NCI-H82 treated with DMSO at 0.1 percent for 48 hours (cell line): ENCODE measurements around the gene PIP5K1A.
"Not testable (repeated sequence)": the region's sequence is repeated elsewhere in the genome, so short reads cannot be mapped to it uniquely, and the experiment has no call there.

Experiments
- DNase-seq: peaks from one replicate; lab custom pipeline; 2025; ENCODE audit not compliant: unreplicated experiment; lab: John Stamatoyannopoulos, UW

PIP5K1A gene, protein sequence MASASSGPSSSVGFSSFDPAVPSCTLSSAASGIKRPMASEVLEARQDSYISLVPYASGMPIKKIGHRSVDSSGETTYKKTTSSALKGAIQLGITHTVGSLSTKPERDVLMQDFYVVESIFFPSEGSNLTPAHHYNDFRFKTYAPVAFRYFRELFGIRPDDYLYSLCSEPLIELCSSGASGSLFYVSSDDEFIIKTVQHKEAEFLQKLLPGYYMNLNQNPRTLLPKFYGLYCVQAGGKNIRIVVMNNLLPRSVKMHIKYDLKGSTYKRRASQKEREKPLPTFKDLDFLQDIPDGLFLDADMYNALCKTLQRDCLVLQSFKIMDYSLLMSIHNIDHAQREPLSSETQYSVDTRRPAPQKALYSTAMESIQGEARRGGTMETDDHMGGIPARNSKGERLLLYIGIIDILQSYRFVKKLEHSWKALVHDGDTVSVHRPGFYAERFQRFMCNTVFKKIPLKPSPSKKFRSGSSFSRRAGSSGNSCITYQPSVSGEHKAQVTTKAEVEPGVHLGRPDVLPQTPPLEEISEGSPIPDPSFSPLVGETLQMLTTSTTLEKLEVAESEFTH

DNA sequence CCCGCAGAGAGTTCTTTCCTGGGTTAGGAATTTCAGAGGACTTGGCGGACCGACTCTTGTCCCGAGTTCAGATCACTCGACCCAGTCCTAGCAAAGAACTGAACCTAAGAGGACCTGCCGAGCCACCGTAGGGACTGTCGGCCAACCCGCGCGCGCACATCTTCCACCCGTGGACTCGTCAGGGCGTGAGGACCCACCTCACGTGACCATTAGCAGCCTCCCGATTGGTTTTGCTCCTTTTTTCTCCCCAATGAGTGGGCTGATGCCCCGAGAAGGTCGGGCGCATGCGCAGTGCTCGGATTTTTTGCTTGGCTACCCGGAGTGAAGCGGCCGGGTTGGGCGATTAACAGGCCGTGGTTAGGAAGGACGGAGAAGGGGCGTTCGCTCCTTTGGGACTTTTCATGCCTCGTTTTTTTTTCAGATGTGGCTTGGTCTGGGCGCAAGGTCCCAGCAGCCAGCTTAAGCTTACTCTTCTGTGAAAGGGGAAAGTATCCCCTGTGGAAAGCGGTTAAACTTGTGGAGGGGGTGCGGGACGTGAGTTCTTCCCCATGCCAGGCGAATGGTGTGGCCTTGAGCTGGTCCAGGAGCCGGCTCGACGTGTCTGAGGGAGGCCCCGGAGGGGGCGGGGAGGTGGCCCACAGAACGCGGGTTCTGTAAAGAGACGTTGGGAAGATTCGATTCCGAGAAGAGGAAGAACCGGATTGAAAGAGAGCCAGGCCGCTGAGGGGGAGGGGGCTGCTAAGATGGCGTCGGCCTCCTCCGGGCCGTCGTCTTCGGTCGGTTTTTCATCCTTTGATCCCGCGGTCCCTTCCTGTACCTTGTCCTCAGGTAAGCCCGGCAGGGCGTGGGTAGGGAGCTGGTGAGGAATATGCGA, at the start of gene PIP5K1A:
Gene PIP5K1A (plus strand): TSS at position 299 of the 874 bp plus-strand sequence. CDS start 445 bp downstream, at position 744.
- peak; percentile 99 for DNase-seq

- no peak for DNase-seq
Measured at GRCh38 chr1:151156515-151156819, 41.9 kb upstream of the PIP5K1A start, which contains the start of gene TNFAIP8L2. Gene TNFAIP8L2, plus strand, starts transcription at chr1:151156649. Its CDS starts 2,049 bp downstream, at chr1:151158698.

- no peak for DNase-seq
Measured at GRCh38 chr1:151157067-151157531, 41.3 kb upstream of the PIP5K1A start.

- no peak for DNase-seq
Measured at GRCh38 chr1:151158326-151158725, 40.0 kb upstream of the PIP5K1A start.

- DNase-seq = no peak
Measured at GRCh38 chr1:151158751-151159251, 39.6 kb upstream of the PIP5K1A start.

GRCh38 chr1:151159373-151159772, 39.0 kb upstream of the PIP5K1A start:
- DNase-seq = no peak

GRCh38 chr1:151164732-151165280, 33.5 kb upstream of the PIP5K1A start:
- no peak for DNase-seq

DNA sequence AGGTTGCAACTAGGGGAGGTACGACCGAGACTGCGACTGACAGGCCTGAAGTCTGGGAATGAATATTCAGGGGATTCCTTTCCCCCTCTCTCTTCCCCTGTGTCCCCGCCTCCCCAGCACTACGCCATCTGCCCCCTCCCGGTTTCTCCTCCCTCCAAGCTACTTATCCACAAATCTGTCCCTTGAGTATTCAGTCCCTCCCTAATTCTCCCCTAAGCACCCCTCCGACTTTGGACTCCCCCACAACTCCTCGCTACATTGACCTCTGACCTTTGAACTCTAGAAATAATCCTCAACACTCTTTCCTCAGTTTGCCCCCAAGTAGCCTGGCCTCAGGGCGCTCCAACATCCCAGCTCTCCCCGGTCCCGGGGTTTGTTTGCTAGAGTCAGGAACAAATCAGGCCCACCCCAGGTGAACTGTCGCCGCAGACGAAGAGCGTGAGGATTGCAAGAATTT, 33.0 kb upstream of the PIP5K1A start:
- DNase-seq = peak; percentile 98

- peak; percentile 97 for DNase-seq
Measured at GRCh38 chr1:151165738-151166504, 32.4 kb upstream of the PIP5K1A start, which contains the start of the genes LYSMD1 and SCNM1. Gene LYSMD1, minus strand, starts transcription at chr1:151165902. Its CDS starts 644 bp downstream, at chr1:151165258. Gene SCNM1, plus strand, starts transcription at chr1:151166144. Its CDS starts 9 bp downstream, at chr1:151166153.

DNA sequence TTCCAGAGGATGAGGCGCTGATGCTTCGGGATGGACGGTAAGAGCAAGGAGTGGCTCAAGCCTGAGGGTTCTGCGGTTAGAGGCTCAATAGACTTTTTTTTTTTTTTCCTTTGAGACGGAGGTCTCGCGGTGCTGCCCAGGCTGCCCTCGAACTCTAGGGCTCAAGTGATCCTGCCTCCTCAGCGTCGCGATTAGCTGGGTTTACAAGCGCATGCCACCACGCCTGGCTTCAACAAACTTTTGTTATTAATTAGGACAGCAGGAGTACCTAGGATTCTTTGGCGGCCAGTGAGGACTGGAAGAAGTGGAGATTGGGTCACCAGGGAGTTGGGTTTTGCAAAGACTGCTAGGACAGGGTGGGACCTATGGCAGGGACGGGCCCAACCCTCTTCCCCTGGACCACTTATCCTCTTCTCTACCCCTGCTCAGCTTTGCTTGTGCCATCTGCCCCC, 31.8 kb upstream of the PIP5K1A start:
- DNase-seq = no peak

DNA sequence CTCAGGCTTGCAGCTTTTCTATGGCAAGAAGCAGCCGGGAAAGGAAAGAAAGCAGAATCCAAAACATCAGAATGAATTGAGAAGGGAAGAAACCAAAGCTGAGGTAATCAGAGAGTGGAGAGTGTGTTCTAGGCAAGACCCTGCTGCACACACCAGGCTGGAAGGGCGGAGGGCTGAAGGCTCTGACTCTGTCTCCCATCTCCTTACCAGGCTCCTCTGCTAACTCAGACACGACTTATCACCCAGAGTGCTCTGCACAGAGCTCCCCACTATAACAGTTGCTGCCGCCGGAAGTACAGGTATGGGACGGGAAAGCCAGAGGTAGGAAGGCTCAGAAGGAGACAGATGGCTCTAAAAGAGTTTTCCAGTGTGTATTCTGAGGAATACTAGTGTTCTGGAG, 31.2 kb upstream of the PIP5K1A start:
- no peak for DNase-seq

DNA sequence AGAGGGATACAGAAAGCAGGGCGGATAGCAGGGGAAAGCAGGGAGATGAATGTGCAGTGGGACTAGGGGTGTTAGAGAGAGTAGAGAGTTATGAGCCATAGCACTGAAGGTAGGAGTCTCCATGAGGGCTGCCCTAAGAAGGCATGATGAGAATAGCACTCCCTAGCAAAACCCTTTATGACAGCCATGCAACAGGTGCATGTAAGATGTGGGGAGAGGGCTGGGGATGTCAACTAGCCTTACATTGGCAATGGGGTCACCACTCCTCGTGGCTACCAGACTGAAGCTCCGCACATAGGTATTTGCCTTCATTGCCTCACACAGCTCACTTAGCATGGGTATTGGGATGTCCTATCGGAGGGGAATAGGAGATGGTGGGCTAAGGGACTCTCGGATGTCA, 27.2 kb upstream of the PIP5K1A start:
- DNase-seq = no peak

DNA sequence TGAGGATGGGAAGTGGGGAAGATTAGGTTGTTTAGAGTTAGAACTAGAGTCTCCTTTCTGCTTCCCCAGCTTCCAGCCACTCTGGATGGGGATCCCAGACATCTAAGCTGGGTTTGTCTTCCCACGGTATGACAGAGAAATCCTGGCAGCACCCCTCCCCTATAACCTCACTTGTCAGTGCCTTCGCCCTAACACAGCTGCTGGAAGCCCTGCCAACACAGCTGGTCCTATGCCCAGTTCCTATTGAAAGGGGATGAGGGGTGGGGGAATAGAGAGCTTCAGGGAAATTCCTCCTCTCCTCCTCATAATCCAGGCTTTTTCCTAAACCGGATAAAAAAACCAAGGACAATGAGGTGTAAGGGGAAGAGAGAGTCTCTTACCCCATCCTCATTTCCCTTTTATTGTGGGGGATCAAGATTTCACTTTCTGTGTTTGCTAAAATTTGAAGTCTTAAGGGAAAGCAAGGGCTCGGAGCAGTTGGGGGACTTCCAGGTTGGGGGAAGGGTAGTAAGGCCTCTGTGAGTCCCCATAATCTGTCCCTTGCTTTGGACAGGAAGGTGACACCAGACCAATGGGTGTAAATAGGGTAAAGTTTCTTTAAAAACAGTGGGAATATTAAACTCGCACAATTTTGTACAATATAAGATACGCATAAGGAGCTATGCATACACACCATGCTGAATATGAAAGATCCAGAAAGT, 23.2 kb upstream of the PIP5K1A start:
- no peak for DNase-seq

DNA sequence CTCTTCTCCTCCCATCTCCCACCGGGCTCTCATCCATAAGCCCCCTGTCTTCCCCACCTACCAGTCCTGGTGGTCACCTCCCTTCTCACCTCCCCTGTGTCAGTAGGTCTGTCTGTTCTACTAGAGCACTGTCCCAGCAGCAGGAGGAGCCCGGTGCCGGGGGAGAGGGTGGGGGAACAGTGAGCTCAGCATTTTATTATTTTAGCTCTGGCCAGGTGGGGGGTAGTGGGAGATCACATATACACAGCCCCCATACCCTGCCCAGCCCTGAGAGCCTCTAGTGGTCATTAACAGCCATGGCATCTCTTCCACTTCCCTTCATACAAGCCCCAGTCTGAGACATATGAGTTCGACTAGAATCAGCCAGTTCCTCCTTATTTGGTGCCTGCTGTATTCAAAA, 22.5 kb upstream of the PIP5K1A start, which contains the start of gene TMOD4:
Gene TMOD4 (minus strand): TSS at position 119 of the 400 bp plus-strand sequence. CDS start 1,106 bp downstream, outside the sequence.
- no peak for DNase-seq

- DNase-seq = no peak
Measured at GRCh38 chr1:151176514-151177045, 21.8 kb upstream of the PIP5K1A start.

DNA sequence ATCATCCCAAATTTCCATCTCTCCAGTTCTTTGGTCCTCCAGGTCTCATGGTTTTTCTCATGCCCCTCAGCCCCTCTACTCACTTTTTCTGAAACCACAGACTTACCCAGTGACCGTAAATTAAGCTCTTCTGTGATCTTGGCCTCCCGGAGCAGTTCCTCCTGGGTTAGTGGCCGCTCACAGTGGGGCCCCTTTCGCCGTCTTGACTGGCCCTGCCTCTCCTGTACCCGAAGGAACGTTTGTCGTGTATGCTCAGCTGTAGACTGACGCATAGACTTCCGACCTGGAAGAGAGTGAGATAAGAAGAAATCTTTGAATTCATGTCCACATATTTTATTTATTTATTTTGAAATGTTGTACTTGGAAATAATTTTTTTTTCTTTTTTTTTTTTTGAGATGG, 14.1 kb upstream of the PIP5K1A start:
- DNase-seq = no peak

- DNase-seq = peak; percentile 96
Measured at GRCh38 chr1:151187205-151187604, 11.1 kb upstream of the PIP5K1A start.

- DNase-seq = not testable (repeated sequence)
Measured at GRCh38 chr1:151188667-151189066, 9.7 kb upstream of the PIP5K1A start.
